Activated T-helper 2 cell treated with anti-CD3 and anti-CD28 coated beads, Interferon-gamma antibody, Interleukin-2, Interleukin-4, amounts not matched to agents 10 μg/mL and 5 μg/mL and 100 μg/mL, durations not matched to agents 14 hours and 24 hours and 36 hours (primary cell): ENCODE data around the gene ACTRT2. TPM values are rescaled to one million over a fixed set of nuclear protein-coding genes. Genes with fewer than 3 reads are reported as not detected.

Source experiments
- DNase-seq: peaks from one replicate; pipeline ENCODE4 v3.0.0; 2021; ENCODE audit warnings: low spot score
- H3K27ac Mint-ChIP-seq: one replicate; pipeline ENCODE4 v1.8.0; 2021; ENCODE audit warnings: mixed read lengths
- H3K27me3 Mint-ChIP-seq: one replicate; pipeline ENCODE4 v1.8.0; 2021; ENCODE audit warnings: low read depth, mixed read lengths
- H3K36me3 Mint-ChIP-seq: one replicate; pipeline ENCODE4 v1.8.0; 2021; ENCODE audit warnings: low read depth, mixed read lengths
- H3K4me1 Mint-ChIP-seq: one replicate; pipeline ENCODE4 v1.8.0; 2021; ENCODE audit warnings: low read depth, mixed read lengths
- H3K4me3 Mint-ChIP-seq: one replicate; pipeline ENCODE4 v1.8.0; 2021; ENCODE audit warnings: low read depth, mild to moderate bottlenecking, moderate library complexity, mixed read lengths
- H3K9me3 Mint-ChIP-seq: one replicate; pipeline ENCODE4 v1.8.0; 2021; ENCODE audit warnings: mixed read lengths
- intact Hi-C: fragments of 100-400 bp; cut with micrococcal nuclease; formaldehyde crosslinking; loops from one replicate; pipeline ENCODE4 v1.15.1; 2023
- total RNA-seq: library from RNA; stranded (reverse); gene quantifications from 2 replicates; pipeline ENCODE4 v1.2.3, GENCODE V29; 2022

The ACTRT2 gene
- total RNA-seq, 1 donor from 2014 or later, result not detected

DNA sequence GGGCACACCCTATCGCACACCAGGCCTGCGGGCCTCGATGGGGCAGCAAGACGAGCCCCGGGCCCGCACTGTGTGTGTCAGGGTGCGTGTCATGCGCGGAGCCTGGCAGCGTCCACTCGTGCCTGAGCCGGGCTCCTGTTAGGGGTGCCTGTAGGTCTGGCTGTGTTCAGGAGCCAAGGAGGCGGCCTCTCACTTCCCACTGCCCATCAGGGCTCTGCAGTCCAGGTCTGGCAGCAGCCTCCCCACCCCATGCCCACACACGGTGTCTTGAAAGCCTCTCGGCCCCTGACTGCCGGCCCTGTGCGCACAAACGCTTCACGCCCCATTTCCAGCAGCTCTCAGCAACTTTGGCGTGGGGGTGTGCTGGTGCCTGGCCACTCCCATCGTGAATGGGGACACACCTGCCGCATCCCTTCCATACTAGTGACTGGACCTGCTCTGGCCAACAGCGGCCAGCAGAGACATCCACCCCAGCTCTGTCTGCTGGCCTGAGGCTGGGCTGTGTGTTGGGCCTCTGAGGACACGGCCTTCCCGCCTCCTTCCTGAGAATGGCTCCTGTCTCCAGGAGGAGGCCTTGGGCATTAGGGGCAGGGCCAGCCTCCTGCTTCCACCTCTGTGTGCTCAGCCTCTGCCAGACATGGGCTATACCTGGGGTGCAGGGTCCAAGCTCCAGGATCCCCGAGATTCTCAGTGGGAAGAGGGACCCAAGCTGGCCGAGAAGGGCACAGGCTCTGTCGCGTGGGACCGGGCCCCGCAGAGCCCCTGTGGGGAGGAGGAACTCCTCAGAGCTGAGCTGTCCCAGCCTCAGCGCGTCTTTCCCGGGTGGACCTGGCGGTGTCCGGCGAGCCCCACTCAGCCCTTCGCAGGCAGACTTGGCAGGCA lies 41.8 kb upstream of the ACTRT2 start:
- Mint-ChIP-seq H3K4me1 (no peaks in the 10 kb centered on the region), H3K36me3 (no peaks in the 10 kb centered on the region), H3K4me3 (no peak overlapping the region), H3K27me3 (no peaks in the 10 kb centered on the region), H3K27ac (no peak overlapping the region), H3K9me3 (no peaks in the 10 kb centered on the region)
- intact Hi-C loops, result no loop called here
- DNase-seq, result no peak

DNA sequence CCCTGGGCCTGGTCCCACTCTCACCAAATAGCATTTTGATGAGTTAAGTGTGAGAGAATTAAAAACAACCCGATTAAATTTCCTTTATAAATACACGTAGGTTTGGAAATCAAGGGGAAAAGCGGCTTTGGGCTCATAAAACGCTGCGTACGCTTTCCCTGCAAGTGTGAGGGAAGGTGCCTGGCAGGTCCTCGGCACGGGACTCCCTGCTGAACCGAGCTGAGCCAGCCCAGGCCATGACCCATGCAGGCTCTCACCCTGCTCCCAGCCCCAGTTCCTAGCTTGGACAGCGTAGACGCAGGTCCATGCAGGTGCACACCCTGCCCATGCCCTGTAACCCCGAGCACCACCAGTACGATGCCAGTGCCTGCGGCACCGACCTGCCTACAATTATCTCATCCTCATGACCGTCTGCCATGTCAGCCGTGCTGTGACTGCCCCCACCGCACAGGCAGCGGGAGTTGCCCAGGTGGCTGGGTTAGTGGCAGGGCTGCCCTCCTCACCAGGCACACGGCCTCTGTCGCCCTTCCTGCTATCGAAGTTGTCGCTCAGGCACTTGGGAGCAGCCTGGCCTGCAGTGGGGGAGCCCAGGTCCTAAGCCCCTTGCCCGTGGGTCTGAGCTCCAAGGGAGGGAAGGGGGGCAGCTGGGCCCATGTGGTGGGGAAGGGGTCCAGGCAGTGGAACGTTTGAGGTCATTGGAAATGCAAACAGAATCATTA lies 41.0 kb upstream of the ACTRT2 start:
- Mint-ChIP-seq H3K27me3 (no peaks in the 10 kb centered on the region), H3K4me3 (no peak overlapping the region), H3K9me3 (no peaks in the 10 kb centered on the region), H3K36me3 (no peaks in the 10 kb centered on the region), H3K4me1 (no peaks in the 10 kb centered on the region), H3K27ac (no peak overlapping the region)
- DNase-seq, result no peak
- intact Hi-C loops, result no loop called here

DNA sequence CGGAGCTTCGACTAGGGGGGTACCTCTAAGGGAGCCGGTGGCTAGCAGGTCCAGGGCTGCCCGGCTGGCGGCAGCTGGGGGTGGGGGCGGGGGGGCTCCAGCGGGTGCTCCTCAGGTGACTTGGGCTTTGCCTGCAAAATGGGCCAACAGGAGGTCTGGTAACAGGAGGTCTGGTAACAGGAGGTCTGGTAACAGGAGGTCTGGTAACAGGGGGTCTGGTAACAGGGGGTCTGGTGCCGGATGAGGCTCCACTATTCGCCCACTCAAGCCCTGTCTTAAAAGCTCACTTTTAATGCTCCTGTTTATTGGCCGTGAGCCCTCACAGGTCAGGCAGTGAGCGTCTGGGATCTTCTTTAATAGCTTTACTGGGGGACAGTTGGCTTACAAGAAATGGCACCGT lies 40.4 kb upstream of the ACTRT2 start:
- Mint-ChIP-seq H3K27me3 (no peaks in the 10 kb centered on the region), H3K27ac (no peak overlapping the region), H3K36me3 (no peaks in the 10 kb centered on the region), H3K9me3 (no peaks in the 10 kb centered on the region), H3K4me3 (no peak overlapping the region), H3K4me1 (no peaks in the 10 kb centered on the region)
- no peak for DNase-seq
- intact Hi-C loops, result no loop called here

DNA sequence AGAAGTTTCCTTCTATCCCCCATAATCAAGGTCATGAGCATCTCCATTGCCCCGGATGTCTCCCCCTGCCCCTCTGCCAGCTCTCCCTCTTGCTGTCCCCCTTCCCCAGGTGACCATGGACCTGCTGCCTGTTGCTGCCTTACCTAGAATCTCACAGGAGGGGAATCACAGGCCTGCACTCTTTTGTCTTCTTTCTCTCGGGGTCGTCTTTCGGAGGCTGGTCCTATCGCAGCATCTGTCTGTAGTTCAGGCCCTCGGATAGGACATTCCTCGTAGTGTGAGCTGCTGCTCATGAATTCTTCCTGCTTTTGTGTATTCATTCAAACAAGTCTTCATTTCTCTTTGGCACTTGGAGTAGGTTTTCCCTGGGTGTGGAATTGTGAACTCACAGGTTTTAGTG lies 39.9 kb upstream of the ACTRT2 start:
- H3K27ac Mint-ChIP-seq, result no peak overlapping the region
- no peak overlapping the region for H3K4me3 Mint-ChIP-seq
- DNase-seq, result no peak
- no peaks in the 10 kb centered on the region for H3K9me3 Mint-ChIP-seq
- no peaks in the 10 kb centered on the region for H3K4me1 Mint-ChIP-seq
- no peaks in the 10 kb centered on the region for H3K36me3 Mint-ChIP-seq
- no peaks in the 10 kb centered on the region for H3K27me3 Mint-ChIP-seq
- intact Hi-C loops, result no loop called here

DNA sequence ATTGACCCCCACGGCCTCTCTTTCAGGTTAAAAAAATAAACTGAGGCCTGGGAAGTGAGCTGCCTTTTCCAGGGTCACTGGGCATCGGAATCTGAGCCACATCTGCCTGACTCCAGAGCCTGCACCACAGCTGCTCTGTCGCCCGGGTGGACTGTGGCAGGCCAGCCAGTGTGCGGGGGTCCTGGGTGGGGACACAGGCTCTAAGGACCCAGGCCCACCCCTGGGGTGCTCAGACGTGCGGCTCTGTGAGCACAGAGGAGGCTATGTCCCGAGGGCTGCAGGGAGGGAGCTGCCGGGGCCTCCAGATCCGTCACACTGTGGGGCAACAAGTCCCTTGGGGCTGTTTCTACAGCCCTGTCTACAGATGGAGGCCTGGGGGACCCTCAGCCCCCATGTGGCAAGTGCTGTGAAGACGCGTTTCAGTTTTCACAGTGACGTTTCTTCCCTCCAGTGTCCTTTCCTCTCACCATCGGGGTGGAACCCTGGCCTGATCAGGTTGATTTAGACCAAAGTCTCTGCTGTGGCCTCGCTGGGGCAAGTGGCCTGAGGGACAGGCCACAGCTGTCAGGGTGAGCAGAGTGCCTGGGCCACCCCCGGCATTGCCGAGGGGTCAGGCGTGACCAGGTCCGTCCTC lies 39.2 kb upstream of the ACTRT2 start:
- no peak for DNase-seq
- intact Hi-C loops, result no loop called here

DNA sequence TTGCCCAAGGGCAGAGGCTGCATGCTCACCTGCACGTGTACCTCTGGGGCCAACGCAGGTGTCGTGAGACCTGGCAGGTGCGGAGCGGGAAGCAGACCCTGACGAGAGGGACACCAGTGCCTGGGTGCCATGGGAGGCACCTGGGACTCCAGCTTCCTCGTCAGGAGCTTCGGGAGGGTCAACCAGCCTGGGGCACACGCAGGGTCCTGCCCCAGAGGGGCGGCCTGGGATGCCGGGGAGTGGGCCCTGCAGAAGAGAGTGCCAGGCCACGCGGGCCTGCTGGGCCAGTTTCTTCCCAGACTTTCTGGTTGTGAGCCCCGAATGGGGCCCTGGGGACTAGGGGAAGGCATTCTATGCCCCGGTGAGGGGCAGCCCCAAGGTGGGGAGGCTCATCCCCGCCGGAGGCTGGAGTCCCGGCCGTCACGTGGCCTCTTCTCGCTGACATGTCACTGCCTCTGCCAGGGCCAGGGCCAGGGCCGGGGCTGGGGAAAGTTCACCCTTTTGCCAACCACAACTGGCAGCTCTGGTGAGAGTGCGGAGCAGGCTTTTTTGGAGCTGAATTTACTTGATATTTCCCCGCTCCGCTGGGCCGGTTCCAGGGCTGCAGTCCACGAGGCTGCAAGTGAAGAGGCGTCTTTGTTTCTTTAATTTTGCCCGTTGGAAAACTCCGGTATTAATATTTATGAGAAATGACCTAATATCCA lies 38.5 kb upstream of the ACTRT2 start:
- Mint-ChIP-seq H3K9me3 (no peaks in the 10 kb centered on the region), H3K27me3 (no peaks in the 10 kb centered on the region), H3K36me3 (no peaks in the 10 kb centered on the region), H3K4me1 (no peaks in the 10 kb centered on the region), H3K27ac (no peak overlapping the region), H3K4me3 (no peak overlapping the region)
- intact Hi-C loops, result no loop called here
- DNase-seq, result no peak

More for the DNA sequence above, 39.2 kb upstream of the ACTRT2 start:
- H3K27ac Mint-ChIP-seq, result no peak overlapping the region
- H3K36me3 Mint-ChIP-seq, result no peaks in the 10 kb centered on the region
- H3K9me3 Mint-ChIP-seq, result no peaks in the 10 kb centered on the region
- no peaks in the 10 kb centered on the region for H3K27me3 Mint-ChIP-seq
- no peaks in the 10 kb centered on the region for H3K4me1 Mint-ChIP-seq
- no peak overlapping the region for H3K4me3 Mint-ChIP-seq

DNA sequence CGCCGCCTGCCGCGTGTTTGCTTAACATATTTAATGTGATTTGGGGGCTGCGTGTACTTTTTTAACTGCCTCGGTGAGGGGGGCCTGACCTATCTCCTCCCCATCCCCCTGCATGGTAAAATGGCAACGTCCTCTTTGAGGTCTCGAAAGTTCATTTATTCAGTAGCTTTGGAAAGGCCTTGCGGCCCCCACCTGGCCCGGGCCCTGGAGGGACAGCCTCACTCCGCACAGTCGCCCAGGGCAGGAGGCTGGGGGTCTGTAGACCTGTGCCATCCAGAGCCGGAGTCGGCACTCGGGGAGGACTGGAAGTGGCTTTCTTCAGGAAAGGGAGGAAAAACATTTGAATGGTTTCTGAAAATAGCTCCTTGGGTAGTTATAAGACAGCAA lies 38.0 kb upstream of the ACTRT2 start:
- no peaks in the 10 kb centered on the region for H3K4me1 Mint-ChIP-seq
- H3K4me3 Mint-ChIP-seq, result no peak overlapping the region
- no peaks in the 10 kb centered on the region for H3K36me3 Mint-ChIP-seq
- no peaks in the 10 kb centered on the region for H3K9me3 Mint-ChIP-seq
- intact Hi-C loops, result no loop called here
- H3K27ac Mint-ChIP-seq, result no peak overlapping the region
- DNase-seq, result no peak
- no peaks in the 10 kb centered on the region for H3K27me3 Mint-ChIP-seq

DNA sequence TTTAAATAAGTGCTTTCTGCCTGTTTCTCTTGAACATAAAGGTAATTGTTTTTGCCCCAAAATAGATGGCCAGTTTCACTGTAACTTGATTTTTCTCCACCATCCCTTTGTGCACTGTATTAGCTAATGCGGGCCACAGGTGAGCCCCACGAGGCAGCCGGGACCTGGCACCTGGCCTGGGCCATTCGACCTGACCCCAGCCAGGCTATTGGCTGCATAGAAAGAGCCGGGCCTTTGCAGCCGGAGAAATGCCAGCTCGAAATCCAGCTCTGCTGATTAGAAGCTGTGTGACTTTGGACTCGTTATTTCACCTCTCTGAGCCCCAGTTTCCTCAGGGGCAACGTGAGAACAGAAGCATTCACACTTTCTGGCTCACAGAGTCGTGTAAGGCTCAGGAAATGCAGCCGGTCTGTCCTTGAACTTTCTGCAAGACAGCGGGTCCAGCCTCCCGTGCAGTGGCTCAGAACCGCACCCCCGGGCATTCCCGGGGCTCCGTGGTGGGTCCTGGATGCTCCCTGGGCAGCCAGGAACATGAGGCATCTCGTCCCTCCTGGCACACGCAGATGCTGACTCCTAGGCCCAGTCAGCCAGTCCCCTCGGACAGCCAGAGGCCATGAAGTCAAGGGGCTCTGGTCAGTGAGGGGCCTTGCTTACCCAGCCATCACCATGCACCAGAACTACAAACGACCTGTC lies 37.4 kb upstream of the ACTRT2 start:
- Mint-ChIP-seq H3K27me3 (no peaks in the 10 kb centered on the region), H3K9me3 (no peaks in the 10 kb centered on the region), H3K4me1 (no peaks in the 10 kb centered on the region), H3K4me3 (no peak overlapping the region), H3K36me3 (no peaks in the 10 kb centered on the region), H3K27ac (no peak overlapping the region)
- intact Hi-C loops, result no loop called here
- DNase-seq, result no peak

DNA sequence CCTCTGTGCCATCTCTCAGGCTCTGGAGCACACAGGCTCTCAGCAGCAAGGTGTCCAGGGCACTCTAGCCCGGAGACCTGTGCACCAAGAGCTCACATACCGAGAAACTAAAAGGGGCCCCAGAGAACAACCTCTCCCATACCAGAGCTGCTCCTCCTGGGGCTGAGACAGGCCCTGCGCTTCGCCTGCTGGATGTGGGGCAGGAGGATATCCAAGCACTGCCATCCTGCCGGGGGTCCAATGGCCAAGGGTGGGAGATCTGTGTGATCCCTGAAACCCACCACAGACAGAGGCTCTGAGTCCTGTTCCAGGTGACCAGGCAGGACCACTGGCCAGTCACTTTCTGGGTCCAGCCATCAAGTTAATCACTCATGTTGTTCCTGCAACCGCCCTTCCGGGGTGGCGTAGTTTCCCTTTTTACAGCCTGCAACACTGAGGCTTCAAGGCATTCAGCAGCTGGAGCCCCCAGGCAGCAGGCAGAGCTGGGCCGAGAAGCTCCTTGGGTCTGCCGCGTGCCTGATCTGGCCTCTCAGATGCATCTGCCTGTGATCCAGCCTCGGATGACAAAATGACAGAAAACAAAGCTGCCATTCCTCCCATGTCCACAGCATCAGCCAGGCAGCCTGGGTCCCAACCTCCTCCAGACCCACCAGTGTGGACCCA lies 36.7 kb upstream of the ACTRT2 start:
- Mint-ChIP-seq H3K4me1 (no peaks in the 10 kb centered on the region), H3K36me3 (no peaks in the 10 kb centered on the region), H3K27me3 (no peaks in the 10 kb centered on the region), H3K4me3 (no peak overlapping the region), H3K9me3 (no peaks in the 10 kb centered on the region), H3K27ac (no peak overlapping the region)
- no peak for DNase-seq
- intact Hi-C loops, result no loop called here

DNA sequence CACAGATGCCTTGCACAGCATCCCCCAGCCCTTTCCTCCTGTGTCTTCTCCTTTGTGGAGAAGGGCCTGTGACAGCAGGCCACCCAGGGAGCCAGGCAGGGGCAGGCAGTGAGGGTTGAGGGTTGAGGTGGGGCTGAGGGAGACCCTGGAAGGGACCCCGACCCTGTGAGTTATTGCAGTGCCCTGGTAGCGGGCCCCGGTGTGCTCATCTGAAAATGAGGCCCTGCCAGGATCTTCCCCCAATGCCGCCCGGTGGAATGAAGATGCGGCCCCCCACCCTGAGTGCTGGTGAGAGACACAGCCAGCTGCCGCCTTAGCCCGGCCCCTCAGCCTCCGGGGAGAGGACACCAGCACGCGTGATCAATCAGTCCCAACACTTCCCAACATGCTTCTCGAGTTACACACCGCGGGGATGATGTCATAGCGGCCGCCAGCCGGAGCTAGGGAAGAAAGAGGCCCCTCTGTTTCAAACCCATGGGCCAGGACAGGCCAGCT lies 36.2 kb upstream of the ACTRT2 start:
- intact Hi-C loops, result no loop called here
- H3K4me3 Mint-ChIP-seq, result no peak overlapping the region
- no peaks in the 10 kb centered on the region for H3K36me3 Mint-ChIP-seq
- no peak for DNase-seq
- H3K9me3 Mint-ChIP-seq, result no peaks in the 10 kb centered on the region
- H3K4me1 Mint-ChIP-seq, result no peaks in the 10 kb centered on the region
- H3K27me3 Mint-ChIP-seq, result no peaks in the 10 kb centered on the region
- no peak overlapping the region for H3K27ac Mint-ChIP-seq

DNA sequence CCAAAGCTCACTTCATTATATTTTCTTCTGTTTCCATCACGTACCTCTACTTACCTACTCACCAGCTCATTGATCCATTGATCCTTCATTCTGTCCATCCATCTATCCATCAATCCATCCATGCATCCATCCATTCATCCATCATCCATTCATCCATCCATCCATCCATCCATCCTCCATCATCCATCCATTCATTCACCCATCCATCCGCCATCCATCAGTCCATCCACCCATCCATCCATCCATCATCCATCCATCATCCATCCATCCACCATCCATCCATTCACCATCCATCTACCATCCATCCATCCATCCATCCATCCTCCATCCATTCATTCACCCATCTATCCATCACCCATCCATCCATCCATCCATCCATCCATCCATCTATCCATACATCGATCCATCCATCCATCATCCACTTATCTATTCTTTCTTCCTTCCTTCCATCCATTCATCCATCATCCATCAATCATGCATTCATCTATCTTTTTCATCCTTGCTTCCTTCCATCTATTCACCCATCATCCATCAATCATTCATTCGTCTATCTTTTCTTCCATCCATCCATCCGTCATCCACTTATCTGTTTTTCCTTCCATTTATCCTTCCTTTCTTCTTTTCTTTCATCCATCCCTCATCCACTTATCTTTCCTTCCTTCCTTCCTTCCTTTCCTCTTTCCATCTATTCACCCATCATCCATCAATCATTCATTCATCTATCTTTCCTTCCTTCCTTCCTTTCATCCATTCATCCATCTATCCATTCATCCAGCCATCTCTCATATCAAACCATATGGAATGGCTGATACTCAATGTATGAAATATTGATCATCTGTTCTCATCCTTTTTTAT lies 35.3 kb upstream of the ACTRT2 start:
- no peak for DNase-seq
- no peak overlapping the region for H3K27ac Mint-ChIP-seq
- intact Hi-C loops, result no loop called here

More for the DNA sequence above, 35.3 kb upstream of the ACTRT2 start:
- Mint-ChIP-seq H3K27me3 (no peaks in the 10 kb centered on the region), H3K9me3 (no peaks in the 10 kb centered on the region), H3K4me3 (no peak overlapping the region), H3K36me3 (no peaks in the 10 kb centered on the region), H3K4me1 (no peaks in the 10 kb centered on the region)
